ENCODE measurements around the gene SMIM3. TPM values are rescaled to one million over a fixed set of nuclear protein-coding genes. Genes with fewer than 3 reads are reported as not detected.

Gene SMIM3
- total and polyA plus RNA-seq, 2 of the 13 experiments (the other 11 are each of a cell fraction or from before 2014, with no cell fraction given): 11.6 to 96.7 TPM

GRCh38 chr5:150801117-150801927 is 22.8 kb downstream of the SMIM3 start (continued):
- TF ChIP-seq ZNF124 (CRISPR knock-in tag; IDR thresholded peaks at IDR 0.05) (peak; percentile 22; the same call in 1 of the 2 replicates), PHF20 (CRISPR knock-in tag; IDR thresholded peaks at IDR 0.05) (peak; percentile 37; the same call in 1 of the 2 replicates), MLXIP (CRISPR knock-in tag; IDR thresholded peaks at IDR 0.05; ENCODE audit: borderline replicate concordance) (no peak), ARID3A (IDR thresholded peaks at IDR 0.05; ENCODE audit: low read depth, low read length) (0 out of 2 replicates have a peak, but pooled peaks have one; percentile 35), NAIF1 (CRISPR knock-in tag; IDR thresholded peaks at IDR 0.05; ENCODE audit: borderline replicate concordance) (no peak), HOXA3 (CRISPR knock-in tag; IDR thresholded peaks at IDR 0.05) (peak; percentile 26; the same call in 1 of the 2 replicates), PTBP1 (IDR thresholded peaks at IDR 0.05; ENCODE audit: low read depth, low read length, poor library complexity, severe bottlenecking) (no peak), MAFG (CRISPR knock-in tag; IDR thresholded peaks at IDR 0.05) (no peak), POGZ (CRISPR knock-in tag; IDR thresholded peaks at IDR 0.05) (peak; percentile 48; the same call in 1 of the 2 replicates), BORCS8-MEF2B (CRISPR knock-in tag; IDR thresholded peaks at IDR 0.05) (no peak), BHLHE40 (IDR thresholded peaks at IDR 0.05; ENCODE audit: low read length) (no peak), LCORL (IDR thresholded peaks at IDR 0.05) (no peak), LCORL (CRISPR knock-in tag; IDR thresholded peaks at IDR 0.05) (peak; percentile 53; the same call in 1 of the 2 replicates)
- TF ChIP-seq, protein P1, sequence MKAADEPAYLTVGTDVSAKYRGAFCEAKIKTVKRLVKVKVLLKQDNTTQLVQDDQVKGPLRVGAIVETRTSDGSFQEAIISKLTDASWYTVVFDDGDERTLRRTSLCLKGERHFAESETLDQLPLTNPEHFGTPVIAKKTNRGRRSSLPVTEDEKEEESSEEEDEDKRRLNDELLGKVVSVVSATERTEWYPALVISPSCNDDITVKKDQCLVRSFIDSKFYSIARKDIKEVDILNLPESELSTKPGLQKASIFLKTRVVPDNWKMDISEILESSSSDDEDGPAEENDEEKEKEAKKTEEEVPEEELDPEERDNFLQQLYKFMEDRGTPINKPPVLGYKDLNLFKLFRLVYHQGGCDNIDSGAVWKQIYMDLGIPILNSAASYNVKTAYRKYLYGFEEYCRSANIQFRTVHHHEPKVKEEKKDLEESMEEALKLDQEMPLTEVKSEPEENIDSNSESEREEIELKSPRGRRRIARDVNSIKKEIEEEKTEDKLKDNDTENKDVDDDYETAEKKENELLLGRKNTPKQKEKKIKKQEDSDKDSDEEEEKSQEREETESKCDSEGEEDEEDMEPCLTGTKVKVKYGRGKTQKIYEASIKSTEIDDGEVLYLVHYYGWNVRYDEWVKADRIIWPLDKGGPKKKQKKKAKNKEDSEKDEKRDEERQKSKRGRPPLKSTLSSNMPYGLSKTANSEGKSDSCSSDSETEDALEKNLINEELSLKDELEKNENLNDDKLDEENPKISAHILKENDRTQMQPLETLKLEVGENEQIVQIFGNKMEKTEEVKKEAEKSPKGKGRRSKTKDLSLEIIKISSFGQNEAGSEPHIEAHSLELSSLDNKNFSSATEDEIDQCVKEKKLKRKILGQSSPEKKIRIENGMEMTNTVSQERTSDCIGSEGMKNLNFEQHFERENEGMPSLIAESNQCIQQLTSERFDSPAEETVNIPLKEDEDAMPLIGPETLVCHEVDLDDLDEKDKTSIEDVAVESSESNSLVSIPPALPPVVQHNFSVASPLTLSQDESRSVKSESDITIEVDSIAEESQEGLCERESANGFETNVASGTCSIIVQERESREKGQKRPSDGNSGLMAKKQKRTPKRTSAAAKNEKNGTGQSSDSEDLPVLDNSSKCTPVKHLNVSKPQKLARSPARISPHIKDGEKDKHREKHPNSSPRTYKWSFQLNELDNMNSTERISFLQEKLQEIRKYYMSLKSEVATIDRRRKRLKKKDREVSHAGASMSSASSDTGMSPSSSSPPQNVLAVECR (CRISPR knock-in tag; IDR thresholded peaks at IDR 0.05; ENCODE audit: borderline replicate concordance): peak; percentile 40; the same call in 1 of the 2 replicates
- TF ChIP-seq, protein P2, sequence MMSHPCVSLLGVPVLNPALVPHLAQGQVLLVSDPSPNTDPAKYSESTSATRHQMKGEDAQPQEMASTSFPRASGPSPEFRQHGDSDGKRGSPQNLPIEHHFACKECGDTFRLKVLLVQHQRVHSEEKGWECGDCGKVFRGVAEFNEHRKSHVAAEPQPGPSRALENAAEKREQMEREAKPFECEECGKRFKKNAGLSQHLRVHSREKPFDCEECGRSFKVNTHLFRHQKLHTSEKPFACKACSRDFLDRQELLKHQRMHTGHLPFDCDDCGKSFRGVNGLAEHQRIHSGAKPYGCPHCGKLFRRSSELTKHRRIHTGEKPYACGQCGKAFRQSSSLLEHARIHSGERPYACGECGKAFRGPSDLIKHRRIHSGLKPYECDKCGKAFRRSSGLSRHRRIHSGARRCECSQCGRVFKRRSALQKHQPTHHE (CRISPR knock-in tag; IDR thresholded peaks at IDR 0.05; ENCODE audit: borderline replicate concordance): 0 out of 2 replicates have a peak, but pooled peaks have one; percentile 37

Data from HepG2 (cell line).